ENCODE results near the gene ANO6.

The ANO6 gene

GRCh38 chr12:45458854-45459807 is 243.2 kb downstream of the ANO6 start:
- no peak for DNase-seq (ENCODE audit: low spot score)
- TF ChIP-seq, protein P1, sequence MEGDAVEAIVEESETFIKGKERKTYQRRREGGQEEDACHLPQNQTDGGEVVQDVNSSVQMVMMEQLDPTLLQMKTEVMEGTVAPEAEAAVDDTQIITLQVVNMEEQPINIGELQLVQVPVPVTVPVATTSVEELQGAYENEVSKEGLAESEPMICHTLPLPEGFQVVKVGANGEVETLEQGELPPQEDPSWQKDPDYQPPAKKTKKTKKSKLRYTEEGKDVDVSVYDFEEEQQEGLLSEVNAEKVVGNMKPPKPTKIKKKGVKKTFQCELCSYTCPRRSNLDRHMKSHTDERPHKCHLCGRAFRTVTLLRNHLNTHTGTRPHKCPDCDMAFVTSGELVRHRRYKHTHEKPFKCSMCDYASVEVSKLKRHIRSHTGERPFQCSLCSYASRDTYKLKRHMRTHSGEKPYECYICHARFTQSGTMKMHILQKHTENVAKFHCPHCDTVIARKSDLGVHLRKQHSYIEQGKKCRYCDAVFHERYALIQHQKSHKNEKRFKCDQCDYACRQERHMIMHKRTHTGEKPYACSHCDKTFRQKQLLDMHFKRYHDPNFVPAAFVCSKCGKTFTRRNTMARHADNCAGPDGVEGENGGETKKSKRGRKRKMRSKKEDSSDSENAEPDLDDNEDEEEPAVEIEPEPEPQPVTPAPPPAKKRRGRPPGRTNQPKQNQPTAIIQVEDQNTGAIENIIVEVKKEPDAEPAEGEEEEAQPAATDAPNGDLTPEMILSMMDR (IDR thresholded peaks at IDR 0.05; ENCODE audit: extremely low read depth, insufficient read depth, missing control alignments): no peak
- in situ Hi-C loops (cut with MboI; ENCODE audit: low pct_unique_long_range_greater_than_20kb, low sequenced_read_pairs, unreplicated experiment): no loop called here

DNA sequence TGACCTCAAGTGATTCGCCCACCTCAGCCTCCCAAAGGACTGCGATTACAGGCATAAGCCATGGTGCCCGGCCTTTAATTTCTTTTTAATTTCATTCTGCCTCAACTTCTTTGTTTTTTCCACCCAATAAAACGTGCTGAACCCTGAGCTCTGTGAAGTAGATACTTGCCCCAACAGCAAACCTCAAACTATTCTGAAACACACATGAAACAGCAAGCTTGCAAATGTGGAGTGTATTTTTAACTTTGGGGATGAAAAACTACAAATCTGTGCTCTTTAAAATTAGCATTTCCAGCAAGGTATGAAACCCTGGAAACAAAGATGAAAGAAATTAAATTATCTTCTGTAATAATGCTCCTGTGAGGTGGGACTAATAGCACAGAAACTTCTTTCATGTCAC is 246.6 kb downstream of the ANO6 start:
- TF ChIP-seq, protein P1 (IDR thresholded peaks at IDR 0.05; ENCODE audit: extremely low read depth, insufficient read depth, missing control alignments): no peak
- DNase-seq (ENCODE audit: low spot score): no peak
- in situ Hi-C loops (cut with MboI; ENCODE audit: low pct_unique_long_range_greater_than_20kb, low sequenced_read_pairs, unreplicated experiment): no loop called here

DNA sequence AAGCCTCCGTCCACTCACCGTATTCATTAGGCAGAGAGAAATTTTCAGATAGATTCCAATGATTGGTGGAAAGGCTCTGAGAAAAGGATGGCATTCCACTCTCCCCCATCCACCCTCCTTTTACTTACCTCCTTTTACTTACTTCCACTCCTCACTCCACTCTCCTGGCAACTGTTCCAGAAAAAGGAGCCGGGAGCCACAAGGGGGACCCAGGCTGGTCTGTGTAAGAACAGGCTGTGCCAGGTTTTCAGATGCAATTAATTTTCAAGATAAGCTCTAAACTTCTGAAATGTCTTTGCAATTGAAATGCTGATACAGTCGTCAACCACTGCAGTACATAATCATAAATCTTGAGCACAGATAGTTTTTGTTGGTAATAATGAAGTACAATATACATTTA is 248.8 kb downstream of the ANO6 start:
- no peak for DNase-seq (ENCODE audit: low spot score)
- in situ Hi-C loops (cut with MboI; ENCODE audit: low pct_unique_long_range_greater_than_20kb, low sequenced_read_pairs, unreplicated experiment): no loop called here
- TF ChIP-seq, protein P1 (IDR thresholded peaks at IDR 0.05; ENCODE audit: extremely low read depth, insufficient read depth, missing control alignments): no peak

GRCh38 chr12:45468751-45469615 is 253.1 kb downstream of the ANO6 start:
- TF ChIP-seq, protein P1 (IDR thresholded peaks at IDR 0.05; ENCODE audit: extremely low read depth, insufficient read depth, missing control alignments): no peak
- in situ Hi-C loops (cut with MboI; ENCODE audit: low pct_unique_long_range_greater_than_20kb, low sequenced_read_pairs, unreplicated experiment): no loop called here
- DNase-seq (ENCODE audit: low spot score): no peak

GRCh38 chr12:45469902-45470301 is 254.0 kb downstream of the ANO6 start:
- in situ Hi-C loops (cut with MboI; ENCODE audit: low pct_unique_long_range_greater_than_20kb, low sequenced_read_pairs, unreplicated experiment): no loop called here
- TF ChIP-seq, protein P1 (IDR thresholded peaks at IDR 0.05; ENCODE audit: extremely low read depth, insufficient read depth, missing control alignments): no peak
- no peak for DNase-seq (ENCODE audit: low spot score)

DNA sequence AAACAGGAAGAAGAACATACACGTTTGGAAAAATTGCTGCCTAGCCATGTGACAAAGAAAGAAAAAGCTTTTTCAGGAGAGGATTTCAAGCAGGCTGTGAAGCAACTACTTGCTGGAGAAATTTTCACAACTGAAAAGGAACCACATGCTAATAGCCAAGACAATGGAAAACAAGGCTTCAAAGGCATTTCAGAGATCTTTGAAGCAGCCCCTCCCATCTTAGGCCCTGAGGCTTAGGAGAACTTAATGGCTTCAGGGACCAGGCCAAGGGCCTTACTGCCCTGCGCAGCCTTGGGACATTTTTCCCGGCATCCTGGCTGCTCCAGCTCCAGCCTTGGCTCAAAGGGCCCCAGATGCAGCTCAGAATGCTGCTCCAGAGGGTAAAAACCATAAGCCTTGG is 257.7 kb downstream of the ANO6 start:
- TF ChIP-seq, protein P1 (IDR thresholded peaks at IDR 0.05; ENCODE audit: extremely low read depth, insufficient read depth, missing control alignments): no peak
- no peak for DNase-seq (ENCODE audit: low spot score)
- in situ Hi-C loops (cut with MboI; ENCODE audit: low pct_unique_long_range_greater_than_20kb, low sequenced_read_pairs, unreplicated experiment): no loop called here

Measured in GM13977 (cell line).